ENCODE measurements around the gene RAB27A.
"Not testable (repeated sequence)": the region's sequence is repeated elsewhere in the genome, so short reads cannot be mapped to it uniquely, and the experiment has no call there.

RAB27A gene

DNA sequence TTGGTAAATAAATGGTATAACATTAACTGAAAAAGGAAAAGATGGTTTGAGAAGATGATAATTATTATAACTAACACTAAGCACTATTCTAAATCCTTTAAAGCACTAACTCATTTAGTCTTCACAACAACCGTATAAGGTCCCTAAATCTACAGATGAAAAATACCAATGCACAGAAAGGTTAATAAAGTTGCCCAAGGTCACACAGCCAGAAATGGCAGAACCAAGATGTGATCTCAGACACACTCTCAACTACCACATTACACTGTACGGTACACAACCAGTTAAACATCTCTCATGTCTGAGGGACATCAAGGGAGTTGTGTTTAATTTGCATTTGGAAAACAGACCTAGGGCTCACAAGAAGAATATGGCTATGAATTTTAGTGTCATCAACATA is 23.1 kb downstream of the RAB27A start:
- no peak overlapping the region for H3K4me3 ChIP-seq (ENCODE audit: low read length in 2 of 2)
- H3K9me3 ChIP-seq (ENCODE audit: control insufficient read depth in 2 of 2, low read length in 2 of 2): no peaks in the 10 kb centered on the region
- no peaks in the 10 kb centered on the region for H3K4me1 ChIP-seq (ENCODE audit: control insufficient read depth, insufficient read depth, low read length)
- H3K27me3 ChIP-seq (ENCODE audit: control insufficient read depth in 1 of 2, insufficient read depth in 2 of 2, low read length in 2 of 2): no peaks in the 10 kb centered on the region
- no peak overlapping the region for H3K9ac ChIP-seq (ENCODE audit: low read length in 2 of 2)
- H3K36me3 ChIP-seq (ENCODE audit: control insufficient read depth in 2 of 2, insufficient read depth in 2 of 2, low read length in 2 of 2): peaks cover 2 to 5% of the 10 kb centered on the region in 2 donors
- no peak overlapping the region for H3K27ac ChIP-seq (ENCODE audit: low read length)

DNA sequence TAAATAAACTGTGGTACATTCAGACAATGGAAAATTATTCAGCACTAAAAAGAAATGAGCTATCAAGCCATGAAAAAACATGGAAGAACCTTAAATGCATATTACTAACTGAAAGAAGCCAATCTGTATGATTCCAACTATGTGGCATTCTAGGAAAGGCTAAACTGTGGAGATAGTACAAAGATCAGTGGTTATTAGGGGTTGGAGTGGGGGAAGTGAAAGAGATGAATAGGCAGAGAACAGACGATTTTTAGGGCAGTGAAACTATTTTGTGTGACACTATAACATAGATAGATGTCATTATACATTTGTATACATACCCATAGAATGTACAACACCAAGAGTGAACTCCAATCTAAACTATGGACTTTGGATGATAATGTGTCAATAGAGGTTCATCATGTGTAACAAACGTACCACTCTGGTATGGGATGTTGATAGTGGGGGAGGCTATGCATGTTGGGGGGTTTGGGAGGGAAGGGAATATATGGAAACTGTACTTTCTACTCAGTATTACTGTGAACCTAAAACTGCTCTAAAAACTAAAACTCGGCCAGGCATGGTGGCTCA is 29.0 kb downstream of the RAB27A start:
- Histone ChIP-seq H3K4me3 (ENCODE audit: low read length in 2 of 2) (no peak overlapping the region), H3K9me3 (ENCODE audit: control insufficient read depth in 2 of 2, low read length in 2 of 2) (no peaks in the 10 kb centered on the region), H3K4me1 (ENCODE audit: control insufficient read depth, insufficient read depth, low read length) (no peaks in the 10 kb centered on the region), H3K36me3 (ENCODE audit: control insufficient read depth in 2 of 2, insufficient read depth in 2 of 2, low read length in 2 of 2) (peaks cover 0 to 2% of the 10 kb centered on the region in 2 donors), H3K27ac (ENCODE audit: low read length) (no peak overlapping the region), H3K9ac (ENCODE audit: low read length in 2 of 2) (no peak overlapping the region), H3K27me3 (ENCODE audit: control insufficient read depth in 1 of 2, insufficient read depth in 2 of 2, low read length in 2 of 2) (no peaks in the 10 kb centered on the region)

DNA sequence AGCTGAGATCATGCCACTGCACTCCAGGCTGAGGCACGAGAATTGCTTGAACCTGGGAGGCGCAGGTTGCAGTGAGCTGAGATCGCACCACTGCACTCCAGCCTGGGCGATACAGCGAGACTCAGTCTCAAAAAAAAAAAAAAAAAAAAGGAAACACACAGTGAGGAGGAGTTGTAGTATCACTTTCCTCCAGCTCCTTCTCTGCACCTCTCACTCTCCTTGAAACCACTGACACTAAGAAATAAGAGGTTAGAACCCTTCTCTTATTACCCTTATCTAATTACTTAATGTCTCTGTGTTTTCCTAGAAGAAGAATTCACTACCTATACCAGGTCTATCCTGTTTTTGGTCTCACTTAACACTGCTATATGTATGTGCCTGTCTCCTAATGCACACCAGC is 31.7 kb downstream of the RAB27A start:
- Histone ChIP-seq H3K27me3 (ENCODE audit: control insufficient read depth in 1 of 2, insufficient read depth in 2 of 2, low read length in 2 of 2) (no peaks in the 10 kb centered on the region), H3K4me3 (ENCODE audit: low read length in 2 of 2) (no peak overlapping the region), H3K9me3 (ENCODE audit: control insufficient read depth in 2 of 2, low read length in 2 of 2) (no peaks in the 10 kb centered on the region), H3K36me3 (ENCODE audit: control insufficient read depth in 2 of 2, insufficient read depth in 2 of 2, low read length in 2 of 2) (peaks cover 0 to 2% of the 10 kb centered on the region in 2 donors), H3K9ac (ENCODE audit: low read length in 2 of 2) (no peak overlapping the region), H3K4me1 (ENCODE audit: control insufficient read depth, insufficient read depth, low read length) (no peaks in the 10 kb centered on the region), H3K27ac (ENCODE audit: low read length) (no peak overlapping the region)

DNA sequence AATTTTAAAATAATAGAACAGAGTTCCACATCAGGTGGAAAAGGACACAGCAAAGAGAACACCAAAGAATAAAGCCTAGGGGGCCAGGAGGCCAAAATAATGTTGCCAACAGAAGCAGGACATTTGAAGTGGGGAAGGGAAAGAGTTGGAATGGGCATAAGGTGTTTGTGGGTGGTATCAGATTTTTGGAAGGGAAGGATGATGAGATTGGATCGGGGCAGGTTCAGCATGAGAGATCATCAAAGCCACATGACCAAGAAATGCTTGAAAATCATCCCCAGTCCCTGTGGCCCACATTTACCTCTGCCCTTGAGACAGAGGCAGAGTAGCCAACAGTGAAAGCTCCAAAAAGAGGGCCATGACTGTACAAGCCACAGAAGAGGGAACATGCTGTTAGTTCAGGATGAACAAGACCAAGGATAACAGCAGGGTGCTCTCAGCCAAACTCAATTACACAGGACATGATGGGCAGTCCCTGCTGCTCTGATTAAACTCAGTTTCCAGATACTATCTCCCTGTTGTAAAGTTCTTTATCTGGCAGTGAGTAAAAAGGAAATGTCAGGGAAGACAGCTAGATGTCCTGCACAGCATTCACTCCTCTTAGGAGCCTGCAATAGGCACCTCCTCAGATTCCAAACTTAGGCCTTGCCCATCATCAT is 32.5 kb downstream of the RAB27A start:
- no peaks in the 10 kb centered on the region for H3K9me3 ChIP-seq (ENCODE audit: control insufficient read depth in 2 of 2, low read length in 2 of 2)
- H3K36me3 ChIP-seq (ENCODE audit: control insufficient read depth in 2 of 2, insufficient read depth in 2 of 2, low read length in 2 of 2): peaks cover 0 to 2% of the 10 kb centered on the region in 2 donors
- H3K27ac ChIP-seq (ENCODE audit: low read length): no peak overlapping the region
- H3K9ac ChIP-seq (ENCODE audit: low read length in 2 of 2): no peak overlapping the region
- H3K27me3 ChIP-seq (ENCODE audit: control insufficient read depth in 1 of 2, insufficient read depth in 2 of 2, low read length in 2 of 2): no peaks in the 10 kb centered on the region
- no peak overlapping the region for H3K4me3 ChIP-seq (ENCODE audit: low read length in 2 of 2)
- no peaks in the 10 kb centered on the region for H3K4me1 ChIP-seq (ENCODE audit: control insufficient read depth, insufficient read depth, low read length)

DNA sequence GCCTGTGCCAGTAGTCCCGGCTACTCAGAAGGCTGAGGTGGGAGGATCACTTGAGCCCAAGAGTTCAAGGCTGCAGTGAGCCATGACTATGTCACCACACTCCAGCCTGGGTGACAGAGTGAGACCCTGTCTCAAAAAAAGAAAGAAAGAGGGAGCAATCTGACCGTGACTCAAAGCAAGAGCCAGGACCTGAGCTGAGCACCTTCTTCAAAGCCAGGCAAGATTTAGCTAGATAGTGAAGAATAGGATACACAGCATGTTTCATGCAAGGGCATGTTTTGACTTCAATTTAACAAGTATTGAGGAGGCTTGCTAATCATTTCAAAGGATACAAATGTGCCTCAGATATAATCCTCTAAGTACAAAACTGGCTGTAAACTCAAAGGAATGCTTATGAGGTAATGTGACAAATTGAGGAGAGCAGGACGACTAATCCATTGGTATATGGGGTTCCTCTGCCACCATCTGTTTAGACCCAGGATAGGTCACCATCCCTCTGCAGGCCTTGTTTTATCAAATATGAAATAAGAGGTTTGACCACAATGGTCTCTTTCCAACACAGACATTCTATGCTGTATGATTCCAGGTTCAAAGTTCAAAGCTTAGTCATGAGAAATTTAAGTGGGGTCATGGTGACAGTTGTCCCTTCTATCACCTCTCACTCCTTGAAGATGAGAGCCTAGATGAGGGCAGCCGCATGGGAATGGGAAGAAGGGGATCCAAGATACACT is 33.2 kb downstream of the RAB27A start:
- Histone ChIP-seq H3K9ac (ENCODE audit: low read length in 2 of 2) (no peak overlapping the region), H3K36me3 (ENCODE audit: control insufficient read depth in 2 of 2, insufficient read depth in 2 of 2, low read length in 2 of 2) (peaks cover 0 to 2% of the 10 kb centered on the region in 2 donors), H3K4me1 (ENCODE audit: control insufficient read depth, insufficient read depth, low read length) (no peaks in the 10 kb centered on the region), H3K4me3 (ENCODE audit: low read length in 2 of 2) (no peak overlapping the region), H3K27me3 (ENCODE audit: control insufficient read depth in 1 of 2, insufficient read depth in 2 of 2, low read length in 2 of 2) (no peaks in the 10 kb centered on the region), H3K9me3 (ENCODE audit: control insufficient read depth in 2 of 2, low read length in 2 of 2) (no peaks in the 10 kb centered on the region), H3K27ac (ENCODE audit: low read length) (no peak overlapping the region)

DNA sequence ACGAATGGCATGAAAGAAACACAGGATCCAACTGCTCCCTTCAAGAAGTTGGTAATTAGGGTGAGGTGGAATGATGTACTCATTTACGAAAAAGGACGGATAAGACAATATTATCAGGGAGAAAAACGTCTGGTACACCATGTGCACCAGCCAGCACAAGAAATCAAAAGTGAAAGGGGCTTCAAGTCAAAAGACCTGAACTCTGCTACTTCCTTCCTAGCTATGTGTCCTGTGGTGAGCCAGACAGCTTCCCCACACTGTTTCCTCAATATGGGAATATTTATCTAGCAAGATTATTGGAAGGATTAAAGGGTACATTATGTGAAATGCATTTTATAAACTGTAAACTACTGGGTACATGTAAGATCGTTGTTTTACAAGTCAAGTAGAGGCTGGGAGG is 33.9 kb downstream of the RAB27A start:
- Histone ChIP-seq H3K4me3 (ENCODE audit: low read length in 2 of 2) (no peak overlapping the region), H3K27me3 (ENCODE audit: control insufficient read depth in 1 of 2, insufficient read depth in 2 of 2, low read length in 2 of 2) (no peaks in the 10 kb centered on the region), H3K9ac (ENCODE audit: low read length in 2 of 2) (no peak overlapping the region), H3K9me3 (ENCODE audit: control insufficient read depth in 2 of 2, low read length in 2 of 2) (no peaks in the 10 kb centered on the region), H3K27ac (ENCODE audit: low read length) (no peak overlapping the region), H3K36me3 (ENCODE audit: control insufficient read depth in 2 of 2, insufficient read depth in 2 of 2, low read length in 2 of 2) (peaks cover 0 to 2% of the 10 kb centered on the region in 2 donors), H3K4me1 (ENCODE audit: control insufficient read depth, insufficient read depth, low read length) (no peaks in the 10 kb centered on the region)

DNA sequence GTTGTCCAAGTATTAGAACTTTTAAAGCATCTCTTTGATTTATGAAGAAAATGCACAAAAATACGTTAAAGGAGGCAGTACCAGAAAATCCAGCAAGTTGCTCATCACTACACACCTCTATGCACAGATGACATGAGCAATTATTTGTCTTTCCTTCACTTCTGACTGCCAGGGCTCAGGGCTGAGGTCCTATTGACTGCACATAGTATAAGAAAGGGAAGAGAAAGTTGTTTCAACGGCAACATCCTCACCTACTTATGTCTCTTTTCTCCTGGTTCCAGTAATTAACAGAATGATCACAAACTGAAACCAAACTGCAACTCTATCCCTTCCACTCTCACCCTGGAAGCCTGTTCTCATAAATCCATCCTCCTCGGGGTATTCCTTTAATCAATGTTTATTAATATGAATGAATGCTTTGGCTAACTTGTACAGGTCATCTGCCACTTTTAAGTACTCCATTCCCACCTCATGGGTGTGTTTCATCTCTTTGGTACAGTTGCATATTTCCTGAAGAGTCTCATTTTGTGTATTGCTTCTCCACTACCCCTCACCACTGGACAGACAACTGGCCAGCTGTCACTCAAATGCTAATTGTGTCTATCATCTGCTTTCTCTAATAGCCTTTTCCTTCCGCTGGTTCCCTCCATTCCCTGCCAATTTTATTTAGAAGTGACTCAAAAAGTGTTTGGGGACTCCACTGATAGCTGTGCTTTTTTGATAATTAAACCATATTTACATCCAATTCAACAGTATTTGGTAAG is 34.5 kb downstream of the RAB27A start:
- H3K9ac ChIP-seq (ENCODE audit: low read length in 2 of 2): no peak overlapping the region
- H3K4me1 ChIP-seq (ENCODE audit: control insufficient read depth, insufficient read depth, low read length): no peaks in the 10 kb centered on the region
- no peaks in the 10 kb centered on the region for H3K9me3 ChIP-seq (ENCODE audit: control insufficient read depth in 2 of 2, low read length in 2 of 2)
- H3K36me3 ChIP-seq (ENCODE audit: control insufficient read depth in 2 of 2, insufficient read depth in 2 of 2, low read length in 2 of 2): peaks cover 0 to 2% of the 10 kb centered on the region in 2 donors
- no peak overlapping the region for H3K27ac ChIP-seq (ENCODE audit: low read length)
- H3K27me3 ChIP-seq (ENCODE audit: control insufficient read depth in 1 of 2, insufficient read depth in 2 of 2, low read length in 2 of 2): no peaks in the 10 kb centered on the region
- H3K4me3 ChIP-seq (ENCODE audit: low read length in 2 of 2): no peak overlapping the region

DNA sequence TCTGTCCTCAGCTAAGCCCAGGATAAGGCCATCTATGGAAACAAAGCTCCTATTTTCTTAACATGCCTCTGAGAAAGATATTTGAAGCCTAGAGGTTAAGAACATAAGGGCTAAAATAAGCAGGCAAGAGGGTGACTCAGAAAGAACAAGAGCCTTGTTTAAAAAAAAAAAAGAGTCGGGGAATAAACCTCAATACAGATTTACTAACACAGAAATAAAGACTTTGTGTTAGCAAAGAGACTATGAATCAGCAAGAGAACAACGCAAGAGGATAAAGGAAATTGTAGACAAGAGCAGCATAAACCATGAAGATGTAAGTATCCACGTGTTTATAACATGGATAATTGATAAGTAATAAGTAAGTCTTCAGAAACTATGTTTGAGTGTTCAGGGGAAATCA is 36.0 kb downstream of the RAB27A start:
- H3K4me1 ChIP-seq (ENCODE audit: control insufficient read depth, insufficient read depth, low read length): no peaks in the 10 kb centered on the region
- H3K9ac ChIP-seq (ENCODE audit: low read length in 2 of 2): no peak overlapping the region
- no peaks in the 10 kb centered on the region for H3K36me3 ChIP-seq (ENCODE audit: control insufficient read depth in 2 of 2, insufficient read depth in 2 of 2, low read length in 2 of 2)
- H3K4me3 ChIP-seq (ENCODE audit: low read length in 2 of 2): no peak overlapping the region
- H3K27me3 ChIP-seq (ENCODE audit: control insufficient read depth in 1 of 2, insufficient read depth in 2 of 2, low read length in 2 of 2): no peaks in the 10 kb centered on the region
- H3K27ac ChIP-seq (ENCODE audit: low read length): no peak overlapping the region
- no peaks in the 10 kb centered on the region for H3K9me3 ChIP-seq (ENCODE audit: control insufficient read depth in 2 of 2, low read length in 2 of 2)

DNA sequence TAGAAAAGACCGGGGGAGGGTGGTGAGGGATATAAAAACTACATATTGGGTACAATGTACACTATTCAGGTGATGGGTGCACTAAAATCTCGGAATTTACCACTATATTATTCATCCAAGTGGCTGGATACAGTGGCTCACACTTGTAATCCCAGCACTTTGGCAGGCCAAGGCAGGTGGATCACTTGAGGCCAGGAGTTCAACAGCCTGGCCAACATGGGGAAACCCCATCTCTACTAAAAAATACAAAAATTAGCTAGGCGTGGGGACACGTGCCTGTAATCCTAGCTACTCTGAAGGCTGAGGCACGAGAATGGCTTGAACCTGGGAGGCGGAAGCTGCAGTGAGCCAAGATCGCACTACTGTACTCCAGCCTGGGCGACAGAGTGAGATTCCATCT is 37.4 kb downstream of the RAB27A start:
- not testable (repeated sequence) for H3K27ac ChIP-seq (ENCODE audit: low read length); H3K27me3 ChIP-seq (ENCODE audit: control insufficient read depth in 1 of 2, insufficient read depth in 2 of 2, low read length in 2 of 2); H3K9me3 ChIP-seq (ENCODE audit: control insufficient read depth in 2 of 2, low read length in 2 of 2); H3K36me3 ChIP-seq (ENCODE audit: control insufficient read depth in 2 of 2, insufficient read depth in 2 of 2, low read length in 2 of 2); H3K9ac ChIP-seq (ENCODE audit: low read length in 2 of 2); H3K4me1 ChIP-seq (ENCODE audit: control insufficient read depth, insufficient read depth, low read length); H3K4me3 ChIP-seq (ENCODE audit: low read length in 2 of 2)

DNA sequence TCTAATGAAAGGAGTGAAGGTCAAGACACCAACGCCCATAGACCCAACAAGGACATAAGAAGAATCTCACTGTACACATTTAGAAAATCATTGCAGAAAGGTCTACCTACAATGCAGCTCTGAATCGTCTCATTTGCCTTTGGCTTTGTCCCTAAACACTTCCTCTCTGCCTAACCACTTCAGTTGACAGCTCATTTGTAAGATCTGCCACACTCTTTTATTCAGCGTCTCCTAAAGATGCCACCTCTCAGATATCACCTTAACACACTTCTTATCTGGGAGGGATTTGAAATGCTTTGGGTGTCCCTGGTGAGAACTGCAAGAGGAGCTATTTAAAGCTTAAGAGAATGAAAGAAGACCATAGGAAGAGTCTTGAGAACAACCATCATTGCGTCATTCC is 38.7 kb downstream of the RAB27A start:
- no peak overlapping the region for H3K27ac ChIP-seq (ENCODE audit: low read length)
- no peak overlapping the region for H3K4me3 ChIP-seq (ENCODE audit: low read length in 2 of 2)
- H3K36me3 ChIP-seq (ENCODE audit: control insufficient read depth in 2 of 2, insufficient read depth in 2 of 2, low read length in 2 of 2): no peaks in the 10 kb centered on the region
- no peaks in the 10 kb centered on the region for H3K4me1 ChIP-seq (ENCODE audit: control insufficient read depth, insufficient read depth, low read length)
- H3K9ac ChIP-seq (ENCODE audit: low read length in 2 of 2): no peak overlapping the region
- H3K27me3 ChIP-seq (ENCODE audit: control insufficient read depth in 1 of 2, insufficient read depth in 2 of 2, low read length in 2 of 2): no peaks in the 10 kb centered on the region
- H3K9me3 ChIP-seq (ENCODE audit: control insufficient read depth in 2 of 2, low read length in 2 of 2): no peaks in the 10 kb centered on the region

Data from stomach smooth muscle (tissue), 2 donors.